CD4-positive, alpha-beta T cell treated with Interleukin-17A for 1 hour (primary cell): ENCODE measurements around the gene ZSCAN5B.

ENCODE experiments used
- DNase-seq: peaks from one replicate; pipeline ENCODE4 v3.0.0-alpha.2; 2020

Gene ZSCAN5B

GRCh38 chr19:56142897-56143434 is 54.6 kb downstream of the ZSCAN5B start:
- DNase-seq = no peak

GRCh38 chr19:56142087-56142787 is 55.3 kb downstream of the ZSCAN5B start:
- DNase-seq = no peak

- DNase-seq = peak; percentile 43
Measured at GRCh38 chr19:56141417-56141993, 56.1 kb downstream of the ZSCAN5B start.

- peak; percentile 100 for DNase-seq
Measured at GRCh38 chr19:56140583-56141416, 56.8 kb downstream of the ZSCAN5B start, which contains the start of gene ZNF444. Gene ZNF444 (plus strand): TSS chr19:56141287. CDS start chr19:56146912, 5,625 bp downstream.

GRCh38 chr19:56139847-56140582 is 57.6 kb downstream of the ZSCAN5B start:
- no peak for DNase-seq
